NT2/D1 (cell line): Measurements from ENCODE around the gene SUOX.

ENCODE experiments used
- YY1 ChIP-seq: IDR thresholded peaks from 2 replicates; pipeline ENCODE4 v1.6.1; 2011; ENCODE audit not compliant: insufficient read length, insufficient read depth
- ZNF274 ChIP-seq: IDR thresholded peaks from 2 replicates; pipeline ENCODE4 v1.6.1; 2011; ENCODE audit warnings: mild to moderate bottlenecking, low read depth, low read length

DNA sequence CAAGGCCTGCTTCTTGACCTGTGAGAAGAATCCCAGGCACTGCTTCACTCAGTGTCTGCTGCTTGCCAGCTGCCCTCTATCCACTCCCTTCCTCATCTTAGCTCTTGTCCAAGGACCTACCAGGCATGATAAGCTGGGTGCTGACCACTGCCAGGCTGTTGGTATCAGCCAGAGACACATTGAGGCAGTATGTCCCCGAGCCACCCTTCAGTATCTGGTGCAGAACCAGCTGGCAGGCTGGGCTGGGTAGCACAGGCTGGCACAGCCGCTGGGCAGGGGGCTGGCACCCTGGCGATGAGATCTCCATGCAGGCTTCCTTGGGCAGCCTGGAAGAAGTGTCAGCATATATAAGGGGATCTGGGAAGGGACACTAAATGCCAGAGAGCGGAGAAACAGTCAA is 41.7 kb upstream of the SUOX start:
- TF ChIP-seq YY1 (no peak), ZNF274 (no peak)
